Metanephros (tissue), 1 donor: Measurements from ENCODE around the gene NGDN. TPM values are rescaled to one million over a fixed set of nuclear protein-coding genes. Genes with fewer than 3 reads are reported as not detected.

Source experiments
- total RNA-seq: library from RNA; depleted of rRNA; stranded (reverse); fragments of >200 nt; gene quantifications from one replicate; pipeline ENCODE4 v1.2.3, GENCODE V29; 2014

NGDN gene, protein sequence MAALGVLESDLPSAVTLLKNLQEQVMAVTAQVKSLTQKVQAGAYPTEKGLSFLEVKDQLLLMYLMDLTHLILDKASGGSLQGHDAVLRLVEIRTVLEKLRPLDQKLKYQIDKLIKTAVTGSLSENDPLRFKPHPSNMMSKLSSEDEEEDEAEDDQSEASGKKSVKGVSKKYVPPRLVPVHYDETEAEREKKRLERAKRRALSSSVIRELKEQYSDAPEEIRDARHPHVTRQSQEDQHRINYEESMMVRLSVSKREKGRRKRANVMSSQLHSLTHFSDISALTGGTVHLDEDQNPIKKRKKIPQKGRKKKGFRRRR
- total RNA-seq, result 38.9 TPM

DNA sequence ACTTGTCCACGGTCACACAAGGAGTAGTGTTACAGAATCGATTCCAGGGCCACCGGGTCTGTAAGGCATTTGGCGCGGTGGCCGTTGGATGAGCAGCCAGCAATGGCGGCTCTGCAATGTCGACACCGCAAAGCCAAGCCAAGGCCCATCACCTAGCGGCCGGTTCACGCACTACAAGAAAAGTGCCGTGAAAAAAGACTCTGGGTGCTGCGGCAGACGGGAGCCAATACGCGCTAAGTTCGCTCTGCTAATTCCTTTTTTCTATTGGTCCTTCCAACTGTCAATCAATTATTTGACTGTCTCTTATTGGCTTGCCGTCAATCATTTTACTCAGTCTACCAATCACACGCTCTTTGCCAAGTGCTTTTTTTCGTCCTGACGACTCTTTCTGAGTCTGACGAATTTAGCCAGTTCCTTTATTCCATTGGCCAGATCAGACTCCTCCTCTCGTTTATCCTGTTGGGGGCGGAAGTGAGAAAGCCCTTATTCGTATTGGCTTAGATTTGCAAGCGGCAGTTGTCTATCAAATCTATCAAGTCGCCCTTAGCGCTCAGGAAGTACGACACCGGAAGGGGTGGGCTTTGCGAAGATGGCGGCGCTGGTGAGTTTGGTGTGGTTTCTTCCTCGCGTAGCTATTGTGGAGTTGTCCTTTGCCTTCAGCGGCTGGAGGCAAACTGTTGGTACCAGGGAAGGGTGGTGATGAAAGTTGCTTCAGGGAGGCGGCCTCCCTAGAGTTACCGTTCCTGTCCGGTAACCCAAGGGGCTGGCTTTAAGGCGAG lies at the start of gene NGDN:
TSS of gene NGDN (plus strand) at position 577 of the 779 bp plus-strand sequence. CDS start at position 590, 13 bp downstream.

DNA sequence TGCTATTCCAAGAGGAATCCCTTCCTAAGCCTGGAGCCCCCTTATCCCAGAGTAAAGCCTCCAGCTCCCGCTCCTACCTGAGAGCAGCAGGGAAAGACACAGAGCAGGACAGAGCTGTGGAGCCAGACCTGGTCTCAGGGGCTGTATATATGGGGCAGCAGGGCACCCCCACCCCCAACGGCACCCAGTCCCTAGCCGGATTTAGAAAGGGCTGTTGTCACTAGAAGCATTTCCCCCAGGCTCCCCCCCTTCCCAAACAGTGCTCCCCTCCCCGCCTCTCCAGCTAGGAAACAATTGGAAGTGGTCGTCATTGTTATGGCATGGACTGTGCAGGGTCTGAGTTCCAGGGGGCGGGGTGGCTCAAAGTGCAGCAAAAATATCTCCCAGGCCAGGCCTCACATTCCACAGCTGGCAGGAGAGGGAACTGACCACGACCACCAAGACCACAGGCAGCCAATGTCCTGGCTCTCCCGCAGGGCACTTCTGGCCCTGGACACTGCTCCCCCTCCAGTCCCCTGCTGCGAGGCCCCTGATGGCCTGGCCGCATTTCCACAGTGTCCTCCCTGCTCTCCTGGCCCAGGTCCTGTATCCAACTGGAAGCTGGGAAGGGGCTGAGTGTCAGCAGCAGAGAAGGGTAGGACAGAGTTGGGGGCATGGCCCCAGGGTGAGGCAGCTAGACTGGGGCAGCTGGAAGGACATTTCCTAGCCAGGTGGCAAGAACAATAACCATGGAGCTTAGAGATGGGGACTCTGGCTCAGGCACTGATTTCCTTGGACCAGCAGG lies 33.8 kb upstream of the NGDN start, which contains the start of gene MYH7:
TSS of gene MYH7 (minus strand) at position 118 of the 784 bp plus-strand sequence. CDS start 1,928 bp downstream, outside the sequence.

Other genes starting within 250 kb of the NGDN start
- 0.18 TPM for gene RNF212B, start 231.8 kb upstream of the NGDN start, total RNA-seq
- 8.9 TPM for gene HOMEZ, start 183.6 kb upstream of the NGDN start, total RNA-seq
- gene PPP1R3E, start 166.8 kb upstream of the NGDN start, total RNA-seq, result 10.8 TPM
- 33.3 TPM for gene BCL2L2, start 162.9 kb upstream of the NGDN start, total RNA-seq
- 87.1 TPM for gene PABPN1, start 148.2 kb upstream of the NGDN start, total RNA-seq
- 81.9 TPM for gene SLC22A17, start 116.8 kb upstream of the NGDN start, total RNA-seq
- gene EFS, start 104.5 kb upstream of the NGDN start, total RNA-seq, result 35.5 TPM
- not detected for gene IL25, start 96.9 kb upstream of the NGDN start, total RNA-seq
- gene CMTM5, start 92.7 kb upstream of the NGDN start, total RNA-seq, result 3.7 TPM
- gene MYH6, start 61.4 kb upstream of the NGDN start, total RNA-seq, result 0.64 TPM
- gene MYH7, start 34.0 kb upstream of the NGDN start, total RNA-seq, result 55.8 TPM
- gene ZFHX2, start 82.1 kb downstream of the NGDN start, total RNA-seq, result 1.3 TPM
- 23.4 TPM for gene THTPA, start 86.6 kb downstream of the NGDN start, total RNA-seq
- 51.7 TPM for gene AP1G2, start 98.1 kb downstream of the NGDN start, total RNA-seq
- 6.2 TPM for gene JPH4, start 109.1 kb downstream of the NGDN start, total RNA-seq
- gene DHRS2, start 166.7 kb downstream of the NGDN start, total RNA-seq, result 90.6 TPM